HG03442 (cell line): ENCODE results near the gene ZDHHC9.

Experiments used
- ATAC-seq: cut with Tn5 transposase; IDR thresholded peaks from one replicate; pipeline ENCODE4 v1.9.1; 2021; ENCODE audit warnings: mild to moderate bottlenecking, moderate library complexity; ENCODE audit not compliant: unreplicated experiment

The ZDHHC9 gene

DNA sequence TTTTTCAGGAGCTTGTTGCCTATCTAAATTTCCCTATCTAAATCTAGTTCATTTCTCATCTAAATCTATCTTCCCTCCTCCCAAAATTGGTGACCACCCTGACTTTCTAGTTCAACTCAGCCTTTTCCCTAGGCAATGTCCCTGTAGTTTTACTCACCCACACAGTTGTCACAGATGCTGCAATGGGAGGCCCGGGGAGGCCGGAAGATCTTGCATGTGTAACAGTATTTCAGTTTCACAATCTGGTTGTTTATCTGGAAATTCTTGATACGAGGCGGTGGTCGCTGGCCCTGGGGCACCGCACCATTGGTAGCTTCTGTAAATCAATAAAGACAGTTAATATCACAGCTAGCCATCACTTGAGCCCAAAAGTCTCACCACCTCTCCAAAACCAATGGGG lies 20.2 kb downstream of the ZDHHC9 start:
- ATAC-seq = no peak

GRCh38 chrX:129823115-129823514 lies 20.6 kb downstream of the ZDHHC9 start:
- ATAC-seq = peak; percentile 58

GRCh38 chrX:129818123-129818522 lies 25.6 kb downstream of the ZDHHC9 start:
- ATAC-seq = no peak

DNA sequence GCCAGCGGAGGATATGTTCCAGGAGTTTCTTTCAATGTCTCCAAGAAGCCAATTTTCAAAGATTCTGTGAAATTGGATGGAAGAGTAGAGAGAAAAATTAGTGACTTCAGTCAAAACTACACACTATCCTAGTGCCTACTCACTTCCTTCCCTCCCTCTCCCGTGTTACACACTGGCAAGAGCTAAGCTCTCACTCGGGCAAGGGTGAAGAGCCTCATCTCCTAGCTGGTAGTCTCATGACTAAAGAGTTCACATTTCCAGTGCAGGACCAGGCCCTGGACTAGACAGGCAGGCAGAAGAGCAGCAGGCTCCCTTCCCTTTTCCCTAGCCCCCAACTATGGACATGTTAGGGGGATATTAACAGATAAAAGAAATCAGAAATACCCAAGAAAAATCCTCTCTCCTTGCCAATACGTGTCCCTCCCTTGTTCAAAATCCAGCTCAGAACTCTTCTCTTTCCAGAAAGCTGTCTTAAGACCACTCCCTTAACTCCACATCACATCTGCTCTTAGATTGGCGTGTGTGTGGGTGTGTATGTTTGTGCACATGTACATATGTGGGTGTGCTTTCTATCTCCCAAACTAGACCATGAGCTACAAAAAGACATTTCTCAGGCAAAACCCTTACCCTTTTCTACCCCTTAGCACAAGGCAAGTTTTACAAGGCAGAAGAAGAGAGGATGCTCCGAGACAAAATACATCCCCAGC lies 29.9 kb downstream of the ZDHHC9 start:
- ATAC-seq = no peak

- no peak for ATAC-seq
Observed at GRCh38 chrX:129808829-129809796, 34.6 kb downstream of the ZDHHC9 start.

GRCh38 chrX:129808158-129808828 lies 35.4 kb downstream of the ZDHHC9 start:
- ATAC-seq = no peak

- no peak for ATAC-seq
Observed at GRCh38 chrX:129804806-129805205, 38.9 kb downstream of the ZDHHC9 start.

DNA sequence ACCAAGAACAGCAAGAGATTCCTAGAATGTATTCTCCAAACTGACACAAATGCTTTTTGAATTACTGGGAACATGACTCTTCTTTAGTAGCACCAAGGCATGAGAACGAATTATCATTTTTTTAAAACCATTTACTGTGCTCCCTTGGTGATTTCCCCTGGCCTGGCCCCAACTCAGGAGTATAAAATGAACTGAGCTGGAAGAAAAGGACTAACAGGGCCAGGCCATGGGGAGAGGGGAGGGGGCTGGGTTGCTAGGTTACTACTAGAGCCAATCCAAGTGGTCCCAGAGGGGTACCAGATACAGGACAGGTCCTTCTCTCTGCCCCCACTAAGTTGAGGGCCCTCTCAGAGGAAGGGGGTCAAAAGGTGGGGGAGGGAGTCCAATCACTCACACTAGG lies 40.8 kb downstream of the ZDHHC9 start:
- ATAC-seq = no peak

DNA sequence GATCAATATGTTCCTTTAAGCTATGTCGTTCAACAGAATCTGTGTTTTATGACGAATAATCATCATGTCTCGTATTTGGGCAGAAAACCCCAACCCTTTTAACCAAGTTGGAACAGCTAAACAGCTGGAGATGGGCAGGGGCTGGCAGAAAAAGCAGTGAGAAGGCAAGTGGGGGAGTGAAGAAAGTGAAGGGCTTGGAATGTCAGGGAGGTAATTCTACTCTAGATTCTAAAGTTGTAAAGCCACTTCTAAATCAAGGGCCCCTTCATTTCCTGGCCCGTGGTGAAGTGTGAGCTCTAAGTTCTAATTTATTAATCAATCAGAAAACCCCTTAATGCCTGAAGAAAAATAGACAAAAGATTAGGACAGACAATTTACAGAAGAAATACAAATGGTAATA lies 43.5 kb downstream of the ZDHHC9 start:
- no peak for ATAC-seq

- no peak for ATAC-seq
Observed at GRCh38 chrX:129798888-129799287, 44.8 kb downstream of the ZDHHC9 start.

GRCh38 chrX:129798456-129798855 lies 45.2 kb downstream of the ZDHHC9 start:
- ATAC-seq = no peak

DNA sequence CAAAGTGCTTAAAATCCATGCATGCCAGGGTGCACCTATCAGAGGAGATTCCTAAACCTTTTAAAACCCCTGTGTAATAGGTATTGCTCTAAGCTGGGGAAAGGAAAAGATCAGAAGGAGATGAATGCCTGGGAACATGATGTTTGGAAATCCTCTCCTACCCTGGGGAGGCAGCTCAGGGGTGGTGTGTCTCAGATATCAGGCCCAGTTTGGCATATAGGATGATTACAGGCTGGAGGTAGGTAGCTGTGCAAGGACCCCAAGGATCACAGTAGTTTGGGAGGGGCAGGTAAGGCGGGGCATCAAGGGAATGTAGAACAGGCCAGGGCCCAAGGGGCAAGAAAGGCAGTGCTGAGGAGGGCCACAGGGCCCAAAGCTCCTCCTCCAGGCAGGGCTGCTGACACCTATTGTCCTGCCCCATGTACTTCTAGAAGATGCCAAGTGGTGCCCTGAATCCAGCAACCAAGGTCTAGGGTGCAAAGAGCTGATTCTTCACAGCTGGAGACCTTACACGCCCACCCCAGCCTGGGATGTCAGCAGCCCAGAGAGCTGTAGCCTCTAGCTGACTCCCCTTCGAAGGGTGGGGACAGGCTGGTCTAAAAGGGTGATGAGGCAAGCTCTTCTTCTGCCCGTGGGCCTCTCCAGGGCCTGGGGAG lies 46.3 kb downstream of the ZDHHC9 start:
- no peak for ATAC-seq

DNA sequence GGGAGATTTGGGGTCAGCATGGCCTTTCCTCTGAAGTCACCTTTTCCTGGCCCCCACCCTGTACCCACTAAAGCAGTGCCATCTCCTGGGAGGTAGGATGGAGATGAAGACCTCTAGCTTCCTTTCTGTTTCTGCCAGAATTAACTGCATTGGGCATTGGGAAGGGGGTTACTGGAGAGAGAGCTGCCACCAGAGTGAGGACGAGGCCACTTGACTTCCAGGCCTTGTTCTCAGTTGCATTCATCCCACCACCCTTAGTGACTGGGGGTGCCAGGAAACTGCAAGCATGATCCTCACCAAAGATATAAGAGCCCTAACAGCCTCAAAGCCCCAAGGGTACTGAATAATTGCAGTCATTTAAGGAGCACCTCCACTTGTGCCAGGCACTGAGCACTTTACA lies 48.1 kb downstream of the ZDHHC9 start:
- no peak for ATAC-seq

- ATAC-seq = no peak
Observed at GRCh38 chrX:129793604-129794191, 50.0 kb downstream of the ZDHHC9 start.

- ATAC-seq = no peak
Observed at GRCh38 chrX:129792586-129793291, 50.9 kb downstream of the ZDHHC9 start.

DNA sequence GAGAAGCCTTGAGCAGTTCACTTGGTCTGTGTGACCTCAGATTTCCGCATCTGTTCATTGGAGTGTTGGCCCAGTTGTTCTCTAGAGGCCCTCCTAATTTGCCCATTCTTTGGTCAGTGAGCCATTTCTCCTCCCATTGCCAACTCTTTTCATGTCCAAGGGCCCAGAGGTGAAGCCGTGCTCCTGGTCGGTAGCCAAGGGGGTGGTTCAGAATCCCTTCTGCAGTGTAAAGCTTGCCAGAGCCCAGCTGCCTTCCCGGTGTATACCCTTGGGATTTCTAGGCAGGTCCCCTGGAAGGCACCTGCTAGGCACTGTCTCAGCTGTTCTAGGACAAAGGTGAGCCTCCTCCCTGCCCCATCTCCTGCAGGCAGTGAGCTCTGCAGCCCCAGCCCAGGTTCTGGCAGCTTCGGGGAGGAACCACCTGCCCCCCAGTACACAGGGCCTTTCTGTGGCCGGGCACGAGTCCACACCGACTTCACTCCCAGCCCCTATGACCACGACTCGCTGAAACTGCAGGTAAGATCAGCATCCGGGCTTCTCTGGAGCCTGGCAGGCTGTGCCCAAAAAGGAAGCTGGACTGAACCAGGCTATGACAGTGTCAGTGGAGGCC lies 51.6 kb downstream of the ZDHHC9 start:
- no peak for ATAC-seq

DNA sequence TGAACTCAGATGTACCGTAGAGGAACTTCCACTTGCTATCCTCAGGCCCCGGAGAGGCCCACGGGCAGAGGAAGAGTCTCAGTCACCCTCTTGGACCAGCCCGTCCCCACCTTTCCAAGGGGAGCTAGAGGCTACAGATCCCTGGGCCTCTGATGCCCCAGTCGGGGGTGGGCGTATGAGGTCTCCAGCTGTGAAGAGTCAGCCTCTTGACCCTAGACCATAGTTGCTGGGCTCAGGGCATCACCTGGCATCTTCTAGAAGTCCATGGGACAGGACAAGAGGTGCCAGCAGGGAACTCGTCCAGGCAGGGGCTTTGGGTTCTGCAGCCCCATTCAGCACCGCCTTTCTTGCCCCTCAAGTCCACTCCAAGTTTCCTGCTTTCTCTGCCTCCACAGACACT lies 52.4 kb downstream of the ZDHHC9 start:
- no peak for ATAC-seq

DNA sequence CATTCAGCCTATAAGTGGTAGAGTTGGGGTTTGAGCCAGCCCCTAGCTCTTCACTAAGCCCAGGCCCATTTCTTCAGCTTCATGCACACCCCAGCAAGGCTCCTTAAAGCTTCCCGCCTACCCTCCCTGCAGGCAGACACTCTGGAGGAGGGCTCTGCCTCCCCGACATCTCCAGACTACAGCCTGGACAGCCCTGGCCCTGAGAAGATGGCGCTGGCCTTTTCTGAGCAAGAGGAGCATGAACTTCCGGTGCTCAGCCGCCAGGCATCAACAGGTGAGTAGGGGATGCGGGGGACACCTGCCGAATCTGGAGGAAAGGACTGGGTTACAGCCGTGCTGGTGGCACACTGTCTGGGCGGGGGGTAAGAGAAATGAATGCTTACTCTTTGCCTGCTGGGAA lies 52.9 kb downstream of the ZDHHC9 start:
- ATAC-seq = no peak

DNA sequence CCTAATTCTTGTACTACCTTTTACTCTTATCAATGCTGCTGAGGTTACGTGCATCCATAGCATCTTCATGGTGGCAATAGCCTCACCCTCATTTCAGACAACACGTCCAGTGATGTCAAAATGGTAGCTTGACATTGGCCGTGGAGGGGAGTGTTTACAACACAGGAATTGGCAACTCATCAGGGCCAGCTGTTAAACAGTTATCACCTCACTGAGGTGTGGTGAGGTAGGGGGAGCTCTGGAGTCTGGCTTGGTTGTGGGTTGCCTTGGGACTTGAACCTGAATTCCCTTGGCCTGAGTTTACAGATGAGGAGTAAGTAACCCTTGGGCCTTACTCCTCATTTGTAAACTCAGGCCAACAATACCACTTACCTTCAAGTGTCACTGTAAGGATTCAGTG lies 53.5 kb downstream of the ZDHHC9 start:
- ATAC-seq = no peak

DNA sequence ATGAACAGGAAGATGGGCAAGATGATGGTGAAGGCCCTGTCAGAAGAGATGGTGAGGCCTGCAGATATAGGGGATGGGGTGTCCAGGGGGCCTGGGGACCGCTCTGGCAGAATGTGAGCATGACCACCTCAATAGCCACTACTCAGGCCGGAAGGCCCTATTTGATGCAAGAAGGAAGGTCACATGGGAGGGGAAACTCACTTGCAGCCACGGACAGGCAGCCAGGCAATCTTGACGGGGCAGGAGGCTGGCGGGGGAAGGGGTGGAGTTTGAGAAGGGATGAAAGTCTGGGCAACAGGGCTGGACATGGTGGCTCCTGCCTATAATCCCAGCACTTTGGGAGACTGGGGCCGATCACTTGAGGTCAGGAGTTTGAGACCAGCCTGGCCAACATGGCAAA lies 55.2 kb downstream of the ZDHHC9 start:
- no peak for ATAC-seq
